ENCODE measurements around the gene CABLES1. TPM values are rescaled to one million over a fixed set of nuclear protein-coding genes. Genes with fewer than 3 reads are reported as not detected.
A peak's percentile ranks its signal among the peaks of the same experiment; 100 is the strongest.

Gene CABLES1
- total RNA-seq, 2 experiments from 2014 or later: not detected

DNA sequence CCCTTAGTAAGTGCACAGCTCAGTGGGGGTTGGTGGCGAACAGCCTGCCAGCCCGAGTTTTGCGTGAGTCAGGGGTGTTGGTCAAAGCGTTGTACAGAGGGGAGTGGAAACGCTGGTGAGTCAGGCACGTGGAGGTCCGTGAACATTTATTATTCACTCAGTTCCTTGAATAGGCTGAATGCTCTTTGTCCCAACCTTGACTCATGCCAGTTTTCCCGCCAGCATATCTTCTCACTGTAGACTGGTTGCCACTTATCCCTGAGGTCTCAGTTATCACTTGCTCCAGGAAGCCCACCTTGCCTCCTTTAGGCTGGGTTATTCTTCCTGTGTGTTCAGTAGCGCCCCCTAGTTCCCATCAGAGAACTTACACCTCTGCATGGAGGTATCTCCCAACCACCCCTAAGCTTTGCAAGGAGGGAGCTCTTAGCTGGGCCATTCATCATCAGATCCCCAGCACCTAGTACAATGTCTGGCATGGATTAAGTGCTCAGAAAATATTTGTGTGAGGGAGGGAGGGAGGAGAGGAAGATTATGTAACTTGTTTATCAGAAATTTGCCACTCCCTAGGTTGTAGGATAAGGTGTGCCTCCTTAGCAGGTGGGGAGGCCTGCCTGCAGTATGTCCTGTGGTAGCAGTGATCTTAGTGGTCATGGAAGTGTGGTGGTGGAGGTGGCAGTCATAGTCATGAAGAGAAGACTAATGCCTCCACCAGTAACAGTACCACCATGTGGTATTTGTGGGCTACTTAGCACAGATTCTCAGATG is 72.1 kb downstream of the CABLES1 start:
- Mint-ChIP-seq H3K27ac (no peak overlapping the region), H3K36me3 (ENCODE audit: low read depth) (no peaks in the 10 kb centered on the region), H3K9me3 (no peaks in the 10 kb centered on the region), H3K4me3 (no peak overlapping the region), H3K4me1 (ENCODE audit: low read depth) (peaks cover 5% of the 10 kb centered on the region), H3K27me3 (peaks cover 4% of the 10 kb centered on the region)
- Histone ChIP-seq H3K27ac (ENCODE audit: low read depth in 1 of 2, low read length in 2 of 2) (no peak overlapping the region), H3K36me3 (ENCODE audit: insufficient read depth, low read length) (no peaks in the 10 kb centered on the region), H3K4me1 (ENCODE audit: insufficient read depth, low read length) (peaks cover 5% of the 10 kb centered on the region), H3K27me3 (ENCODE audit: control insufficient read depth in 1 of 2, insufficient read depth in 2 of 2, low read length in 2 of 2) (no peaks in the 10 kb centered on the region), H3K9me3 (ENCODE audit: control insufficient read depth in 1 of 2, insufficient read depth in 1 of 2, low read length in 2 of 2) (peaks cover 0 to 5% of the 10 kb centered on the region in 2 experiments), H3K4me3 (ENCODE audit: low read length) (no peak overlapping the region)
- no peak for ATAC-seq (ENCODE audit: poor library complexity)
- ChIA-PET POLR2A (no interaction called here), CTCF (no interaction called here)
- peak in 1 of 14 experiments; percentile 17 for DNase-seq
- TF ChIP-seq, protein P1, sequence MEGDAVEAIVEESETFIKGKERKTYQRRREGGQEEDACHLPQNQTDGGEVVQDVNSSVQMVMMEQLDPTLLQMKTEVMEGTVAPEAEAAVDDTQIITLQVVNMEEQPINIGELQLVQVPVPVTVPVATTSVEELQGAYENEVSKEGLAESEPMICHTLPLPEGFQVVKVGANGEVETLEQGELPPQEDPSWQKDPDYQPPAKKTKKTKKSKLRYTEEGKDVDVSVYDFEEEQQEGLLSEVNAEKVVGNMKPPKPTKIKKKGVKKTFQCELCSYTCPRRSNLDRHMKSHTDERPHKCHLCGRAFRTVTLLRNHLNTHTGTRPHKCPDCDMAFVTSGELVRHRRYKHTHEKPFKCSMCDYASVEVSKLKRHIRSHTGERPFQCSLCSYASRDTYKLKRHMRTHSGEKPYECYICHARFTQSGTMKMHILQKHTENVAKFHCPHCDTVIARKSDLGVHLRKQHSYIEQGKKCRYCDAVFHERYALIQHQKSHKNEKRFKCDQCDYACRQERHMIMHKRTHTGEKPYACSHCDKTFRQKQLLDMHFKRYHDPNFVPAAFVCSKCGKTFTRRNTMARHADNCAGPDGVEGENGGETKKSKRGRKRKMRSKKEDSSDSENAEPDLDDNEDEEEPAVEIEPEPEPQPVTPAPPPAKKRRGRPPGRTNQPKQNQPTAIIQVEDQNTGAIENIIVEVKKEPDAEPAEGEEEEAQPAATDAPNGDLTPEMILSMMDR (IDR thresholded peaks at IDR 0.05): no peak
- intact Hi-C loops (cut with DNase I, micrococcal nuclease): no loop called here

DNA sequence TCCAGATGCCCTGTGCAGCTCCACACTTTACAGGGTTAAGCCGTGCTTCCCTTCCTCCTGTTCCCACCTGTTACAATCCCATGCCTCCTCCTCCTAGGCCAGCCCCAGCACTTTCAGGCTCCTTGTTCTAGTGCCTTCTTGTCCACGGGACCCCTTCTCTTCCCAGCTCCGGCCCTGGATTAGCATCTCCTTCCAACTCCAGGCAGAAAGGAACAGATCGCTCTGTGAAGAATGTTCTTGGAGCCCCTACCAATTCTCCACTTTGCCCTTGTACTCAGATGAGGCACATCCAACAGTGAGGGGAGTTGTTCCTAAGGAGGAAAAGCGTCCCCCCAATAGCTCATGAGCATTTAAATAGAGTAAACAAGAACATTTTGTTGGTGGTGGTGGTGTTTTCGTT is 72.7 kb downstream of the CABLES1 start:
- H3K36me3 Mint-ChIP-seq (ENCODE audit: low read depth): no peaks in the 10 kb centered on the region
- H3K4me3 ChIP-seq (ENCODE audit: low read length): no peak overlapping the region
- ChIA-PET POLR2A (no interaction called here), CTCF (no interaction called here)
- H3K4me3 Mint-ChIP-seq: no peak overlapping the region
- DNase-seq (no peak), ATAC-seq (ENCODE audit: poor library complexity) (no peak)
- intact Hi-C loops (cut with DNase I, micrococcal nuclease): no loop called here
- no peaks in the 10 kb centered on the region for H3K27me3 ChIP-seq (ENCODE audit: control insufficient read depth in 1 of 2, insufficient read depth in 2 of 2, low read length in 2 of 2)
- TF ChIP-seq, protein P1 (IDR thresholded peaks at IDR 0.05): no peak
- peaks cover 4% of the 10 kb centered on the region for H3K4me1 ChIP-seq (ENCODE audit: insufficient read depth, low read length)
- peaks cover 3% of the 10 kb centered on the region for H3K4me1 Mint-ChIP-seq (ENCODE audit: low read depth)
- H3K9me3 Mint-ChIP-seq: no peaks in the 10 kb centered on the region
- H3K27me3 Mint-ChIP-seq: peaks cover 4% of the 10 kb centered on the region
- H3K9me3 ChIP-seq (ENCODE audit: control insufficient read depth in 1 of 2, insufficient read depth in 1 of 2, low read length in 2 of 2): peaks cover 0 to 5% of the 10 kb centered on the region in 2 experiments
- no peak overlapping the region for H3K27ac Mint-ChIP-seq
- no peak overlapping the region for H3K27ac ChIP-seq (ENCODE audit: low read depth in 1 of 2, low read length in 2 of 2)
- no peaks in the 10 kb centered on the region for H3K36me3 ChIP-seq (ENCODE audit: insufficient read depth, low read length)

DNA sequence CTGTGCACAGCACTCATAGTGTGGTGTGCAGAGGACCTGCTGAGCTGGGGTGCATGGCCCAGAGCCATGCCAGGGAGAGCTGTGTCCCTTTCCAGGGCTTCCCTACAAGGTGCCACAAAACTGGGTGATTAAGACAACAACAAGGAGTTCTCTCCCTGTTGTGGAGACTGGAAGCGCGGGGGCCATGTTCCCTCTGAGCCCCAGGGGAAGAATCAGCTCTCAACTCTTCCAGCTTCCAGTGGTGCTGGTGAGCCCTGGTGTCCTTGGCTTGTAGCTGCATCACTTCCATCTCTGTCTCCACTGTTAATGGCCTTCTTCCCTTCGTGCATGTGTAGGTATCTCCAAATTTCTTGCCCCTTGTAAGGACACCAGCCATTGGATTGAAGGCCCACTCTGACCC is 73.3 kb downstream of the CABLES1 start:
- no peaks in the 10 kb centered on the region for H3K9me3 Mint-ChIP-seq
- no peak overlapping the region for H3K4me3 Mint-ChIP-seq
- H3K27ac Mint-ChIP-seq: no peak overlapping the region
- H3K27me3 ChIP-seq (ENCODE audit: control insufficient read depth in 1 of 2, insufficient read depth in 2 of 2, low read length in 2 of 2): no peaks in the 10 kb centered on the region
- peaks cover 4% of the 10 kb centered on the region for H3K27me3 Mint-ChIP-seq
- POLR2A ChIA-PET: no interaction called here
- CTCF ChIA-PET: no interaction called here
- ATAC-seq (ENCODE audit: poor library complexity): no peak
- DNase-seq: no peak
- H3K4me1 Mint-ChIP-seq (ENCODE audit: low read depth): no peaks in the 10 kb centered on the region
- intact Hi-C loops (cut with DNase I, micrococcal nuclease): no loop called here
- no peak overlapping the region for H3K27ac ChIP-seq (ENCODE audit: low read depth in 1 of 2, low read length in 2 of 2)
- H3K36me3 Mint-ChIP-seq (ENCODE audit: low read depth): no peaks in the 10 kb centered on the region
- TF ChIP-seq, protein P1 (IDR thresholded peaks at IDR 0.05): no peak
- H3K36me3 ChIP-seq (ENCODE audit: insufficient read depth, low read length): no peaks in the 10 kb centered on the region
- no peak overlapping the region for H3K4me3 ChIP-seq (ENCODE audit: low read length)
- H3K4me1 ChIP-seq (ENCODE audit: insufficient read depth, low read length): peaks cover 2% of the 10 kb centered on the region
- peaks cover 0 to 5% of the 10 kb centered on the region in 2 experiments for H3K9me3 ChIP-seq (ENCODE audit: control insufficient read depth in 1 of 2, insufficient read depth in 1 of 2, low read length in 2 of 2)
